Naive B cell (primary cell): Measurements from ENCODE around the gene DAZAP1. TPM values are rescaled to one million over a fixed set of nuclear protein-coding genes. Genes with fewer than 3 reads are reported as not detected.
A peak's percentile ranks its signal among the peaks of the same experiment; 100 is the strongest.

Source experiments
- ATAC-seq, 2 donors: fragments of 150-1000 bp; cut with Tn5 transposase; 2 replicates each; pipeline ENCODE4 v1.10.0; 2021; ENCODE audit warnings: low read depth in 2 of 2, mild to moderate bottlenecking in 2 of 2, moderate library complexity in 2 of 2
- DNase-seq: peaks from one replicate; pipeline ENCODE4 v3.0.0; 2022
- H3K27ac Mint-ChIP-seq, 6 donors: one replicate each; pipeline ENCODE4 v1.8.0; 2020 to 2022; ENCODE audit warnings: mild to moderate bottlenecking in 6 of 6, mixed read lengths in 6 of 6, moderate library complexity in 5 of 6, inconsistent platforms in 2 of 6
- H3K27me3 Mint-ChIP-seq, 3 donors: one replicate each; pipeline ENCODE4 v1.8.0; 2021 to 2022; ENCODE audit warnings: mixed read lengths in 3 of 3, mild to moderate bottlenecking in 1 of 3
- H3K36me3 Mint-ChIP-seq, 2 donors: one replicate each; pipeline ENCODE4 v1.8.0; 2020 to 2022; ENCODE audit warnings: mixed read lengths in 2 of 2, inconsistent platforms in 1 of 2, mild to moderate bottlenecking in 1 of 2
- H3K4me1 Mint-ChIP-seq, 3 donors: one replicate each; pipeline ENCODE4 v1.8.0; 2020 to 2022; ENCODE audit warnings: mixed read lengths in 3 of 3, inconsistent platforms in 1 of 3, mild to moderate bottlenecking in 1 of 3, moderate library complexity in 1 of 3
- H3K4me3 Mint-ChIP-seq, 8 donors: one replicate each; pipeline ENCODE4 v1.8.0; 2020 to 2022; ENCODE audit warnings: mild to moderate bottlenecking in 8 of 8, mixed read lengths in 8 of 8, moderate library complexity in 8 of 8, inconsistent platforms in 2 of 8
- H3K9me3 Mint-ChIP-seq, 7 donors: one replicate each; pipeline ENCODE4 v1.8.0; 2020 to 2022; ENCODE audit warnings: mixed read lengths in 7 of 7, mild to moderate bottlenecking in 5 of 7, inconsistent platforms in 2 of 7, moderate library complexity in 1 of 7
- polyA plus RNA-seq, 6 donors: library from polyadenylated mRNA; unstranded; fragments of 300-500 nt; fragmentation: Illumina TruSeq; gene quantifications; one replicate each; pipeline ENCODE4 v1.2.3, GENCODE V29; 2021; ENCODE audit warnings: low read depth in 6 of 6

Gene DAZAP1
- polyA plus RNA-seq, 6 donors from 2014 or later: 3.6 to 7.5 (median 6.2) TPM

DNA sequence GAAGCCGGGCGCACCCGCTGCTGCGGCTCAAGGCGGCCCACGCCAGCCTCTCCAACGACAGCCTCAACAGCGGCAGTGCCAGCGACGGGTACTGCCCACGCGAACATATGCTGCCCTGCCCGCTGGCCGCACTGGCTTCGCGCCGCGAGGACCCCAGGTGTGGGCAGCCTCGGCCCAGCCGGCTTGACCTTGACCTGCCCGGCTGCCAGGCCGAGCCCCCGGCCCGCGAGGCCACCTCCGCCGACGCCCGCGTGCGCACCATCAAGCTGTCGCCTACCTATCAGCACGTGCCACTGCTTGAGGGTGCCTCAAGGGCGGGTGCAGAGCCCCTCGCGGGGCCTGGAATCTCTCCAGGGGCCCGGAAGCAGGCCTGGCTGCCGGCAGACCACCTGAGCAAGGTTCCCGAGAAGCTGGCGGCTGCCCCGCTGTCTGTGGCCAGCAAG is 58.7 kb downstream of the DAZAP1 start:
- no peak overlapping the region for H3K4me3 Mint-ChIP-seq
- no peaks in the 10 kb centered on the region for H3K36me3 Mint-ChIP-seq
- peaks cover 0 to 10% (median 0%) of the 10 kb centered on the region in 3 donors for H3K27me3 Mint-ChIP-seq
- H3K4me1 Mint-ChIP-seq: peaks cover 3 to 6% (median 4%) of the 10 kb centered on the region in 3 donors
- no peak overlapping the region for H3K27ac Mint-ChIP-seq
- DNase-seq: no peak
- no peaks in the 10 kb centered on the region for H3K9me3 Mint-ChIP-seq
- no peak for ATAC-seq

DNA sequence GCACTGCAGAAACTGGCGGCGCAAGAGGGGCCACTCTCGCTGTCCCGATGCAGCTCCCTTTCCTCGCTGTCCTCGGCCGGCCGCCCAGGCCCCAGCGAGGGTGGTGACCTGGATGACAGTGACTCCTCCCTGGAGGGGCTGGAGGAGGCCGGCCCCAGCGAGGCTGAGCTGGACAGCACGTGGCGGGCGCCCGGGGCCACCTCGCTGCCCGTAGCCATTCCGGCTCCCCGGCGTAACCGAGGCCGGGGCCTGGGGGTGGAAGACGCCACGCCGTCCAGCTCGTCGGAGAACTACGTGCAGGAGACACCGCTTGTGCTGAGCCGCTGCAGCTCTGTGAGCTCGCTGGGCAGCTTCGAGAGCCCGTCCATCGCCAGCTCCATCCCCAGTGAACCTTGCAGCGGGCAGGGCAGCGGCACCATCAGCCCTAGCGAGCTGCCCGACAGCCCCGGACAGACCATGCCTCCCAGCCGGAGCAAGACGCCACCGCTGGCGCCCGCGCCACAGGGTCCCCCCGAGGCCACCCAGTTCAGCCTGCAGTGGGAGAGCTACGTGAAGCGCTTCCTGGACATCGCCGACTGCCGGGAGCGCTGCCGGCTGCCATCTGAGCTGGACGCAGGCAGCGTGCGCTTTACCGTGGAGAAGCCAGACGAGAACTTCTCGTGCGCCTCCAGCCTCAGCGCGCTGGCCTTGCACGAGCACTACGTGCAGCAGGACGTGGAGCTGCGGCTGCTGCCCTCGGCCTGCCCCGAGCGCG is 59.3 kb downstream of the DAZAP1 start:
- H3K9me3 Mint-ChIP-seq: no peaks in the 10 kb centered on the region
- H3K36me3 Mint-ChIP-seq: no peaks in the 10 kb centered on the region
- peaks cover 4 to 6% (median 5%) of the 10 kb centered on the region in 3 donors for H3K4me1 Mint-ChIP-seq
- H3K27ac Mint-ChIP-seq: peak overlapping the region in 1 of 6 donors; percentile 47
- H3K27me3 Mint-ChIP-seq: peaks cover 0 to 11% (median 0%) of the 10 kb centered on the region in 3 donors
- H3K4me3 Mint-ChIP-seq: peak overlapping the region in 2 of 8 donors; percentile 13 to 25
- ATAC-seq (no peak), DNase-seq (no peak)

DNA sequence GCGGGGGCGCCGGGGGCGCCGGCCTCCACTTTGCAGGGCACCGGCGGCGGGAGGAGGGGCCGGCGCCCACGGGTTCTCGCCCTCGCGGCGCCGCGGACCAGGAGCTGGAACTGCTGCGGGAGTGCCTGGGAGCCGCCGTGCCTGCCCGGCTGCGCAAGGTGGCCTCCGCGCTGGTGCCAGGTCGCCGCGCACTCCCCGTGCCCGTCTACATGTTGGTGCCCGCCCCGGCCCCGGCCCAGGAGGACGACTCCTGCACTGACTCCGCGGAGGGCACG is 59.8 kb downstream of the DAZAP1 start:
- H3K4me3 Mint-ChIP-seq: no peak overlapping the region
- H3K36me3 Mint-ChIP-seq: no peaks in the 10 kb centered on the region
- peaks cover 4 to 9% (median 6%) of the 10 kb centered on the region in 3 donors for H3K4me1 Mint-ChIP-seq

GRCh38 chr19:1467490-1468273 is 60.3 kb downstream of the DAZAP1 start:
- H3K4me3 Mint-ChIP-seq: peak overlapping the region in 2 of 8 donors; percentile 35 to 50
- ATAC-seq: no peak

More for the DNA sequence above, 59.8 kb downstream of the DAZAP1 start:
- peaks cover 0 to 16% (median 0%) of the 10 kb centered on the region in 3 donors for H3K27me3 Mint-ChIP-seq
- DNase-seq: no peak
- H3K9me3 Mint-ChIP-seq: no peaks in the 10 kb centered on the region
- H3K27ac Mint-ChIP-seq: no peak overlapping the region
- ATAC-seq: no peak

DNA sequence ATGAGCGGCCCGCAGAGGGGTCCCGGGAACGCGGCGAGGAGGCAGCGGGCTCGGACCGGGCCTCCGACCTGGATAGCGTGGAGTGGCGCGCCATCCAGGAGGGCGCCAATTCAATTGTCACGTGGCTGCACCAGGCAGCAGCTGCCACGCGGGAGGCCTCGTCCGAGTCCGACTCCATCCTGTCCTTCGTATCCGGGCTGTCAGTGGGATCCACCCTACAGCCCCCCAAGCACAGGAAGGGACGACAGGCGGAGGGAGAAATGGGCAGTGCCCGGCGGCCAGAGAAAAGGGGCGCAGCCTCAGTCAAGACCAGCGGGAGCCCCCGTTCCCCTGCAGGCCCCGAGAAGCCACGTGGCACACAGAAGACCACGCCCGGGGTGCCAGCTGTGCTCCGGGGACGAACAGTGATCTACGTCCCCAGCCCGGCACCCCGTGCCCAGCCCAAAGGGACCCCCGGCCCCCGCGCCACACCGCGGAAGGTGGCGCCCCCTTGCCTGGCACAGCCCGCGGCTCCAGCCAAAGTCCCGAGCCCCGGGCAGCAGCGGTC is 61.0 kb downstream of the DAZAP1 start:
- peaks cover 0 to 16% (median 0%) of the 10 kb centered on the region in 3 donors for H3K27me3 Mint-ChIP-seq
- no peak for DNase-seq
- peak overlapping the region in 6 of 8 donors; percentile 25 to 82 (median 60) for H3K4me3 Mint-ChIP-seq
- no peaks in the 10 kb centered on the region for H3K9me3 Mint-ChIP-seq
- no peak overlapping the region for H3K27ac Mint-ChIP-seq
- H3K36me3 Mint-ChIP-seq: no peaks in the 10 kb centered on the region
- H3K4me1 Mint-ChIP-seq: peaks cover 5 to 16% (median 6%) of the 10 kb centered on the region in 3 donors
- no peak for ATAC-seq

More at GRCh38 chr19:1467490-1468273, 60.3 kb downstream of the DAZAP1 start:
- Mint-ChIP-seq H3K9me3 (no peaks in the 10 kb centered on the region), H3K27ac (no peak overlapping the region), H3K36me3 (no peaks in the 10 kb centered on the region), H3K27me3 (peaks cover 0 to 16% (median 0%) of the 10 kb centered on the region in 3 donors), H3K4me1 (peaks cover 4 to 13% (median 6%) of the 10 kb centered on the region in 3 donors)
- no peak for DNase-seq

DNA sequence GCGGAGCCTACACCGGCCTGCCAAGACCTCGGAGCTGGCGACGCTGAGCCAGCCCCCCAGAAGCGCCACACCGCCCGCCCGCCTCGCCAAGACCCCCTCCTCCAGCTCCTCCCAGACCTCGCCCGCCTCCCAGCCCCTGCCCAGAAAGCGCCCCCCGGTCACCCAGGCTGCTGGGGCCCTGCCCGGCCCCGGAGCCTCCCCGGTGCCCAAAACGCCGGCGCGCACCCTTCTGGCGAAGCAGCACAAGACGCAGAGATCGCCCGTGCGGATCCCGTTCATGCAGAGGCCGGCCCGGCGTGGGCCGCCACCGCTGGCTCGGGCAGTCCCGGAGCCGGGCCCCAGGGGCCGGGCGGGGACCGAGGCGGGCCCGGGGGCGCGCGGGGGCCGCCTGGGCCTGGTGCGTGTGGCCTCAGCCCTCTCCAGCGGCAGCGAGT is 61.5 kb downstream of the DAZAP1 start:
- Mint-ChIP-seq H3K36me3 (no peaks in the 10 kb centered on the region), H3K4me3 (peak overlapping the region in 6 of 8 donors; percentile 30 to 77 (median 52)), H3K27ac (no peak overlapping the region), H3K27me3 (peaks cover 0 to 16% (median 0%) of the 10 kb centered on the region in 3 donors), H3K9me3 (no peaks in the 10 kb centered on the region), H3K4me1 (peaks cover 6 to 16% (median 7%) of the 10 kb centered on the region in 3 donors)
- ATAC-seq (peak; percentile 15 to 17), DNase-seq (no peak)

DNA sequence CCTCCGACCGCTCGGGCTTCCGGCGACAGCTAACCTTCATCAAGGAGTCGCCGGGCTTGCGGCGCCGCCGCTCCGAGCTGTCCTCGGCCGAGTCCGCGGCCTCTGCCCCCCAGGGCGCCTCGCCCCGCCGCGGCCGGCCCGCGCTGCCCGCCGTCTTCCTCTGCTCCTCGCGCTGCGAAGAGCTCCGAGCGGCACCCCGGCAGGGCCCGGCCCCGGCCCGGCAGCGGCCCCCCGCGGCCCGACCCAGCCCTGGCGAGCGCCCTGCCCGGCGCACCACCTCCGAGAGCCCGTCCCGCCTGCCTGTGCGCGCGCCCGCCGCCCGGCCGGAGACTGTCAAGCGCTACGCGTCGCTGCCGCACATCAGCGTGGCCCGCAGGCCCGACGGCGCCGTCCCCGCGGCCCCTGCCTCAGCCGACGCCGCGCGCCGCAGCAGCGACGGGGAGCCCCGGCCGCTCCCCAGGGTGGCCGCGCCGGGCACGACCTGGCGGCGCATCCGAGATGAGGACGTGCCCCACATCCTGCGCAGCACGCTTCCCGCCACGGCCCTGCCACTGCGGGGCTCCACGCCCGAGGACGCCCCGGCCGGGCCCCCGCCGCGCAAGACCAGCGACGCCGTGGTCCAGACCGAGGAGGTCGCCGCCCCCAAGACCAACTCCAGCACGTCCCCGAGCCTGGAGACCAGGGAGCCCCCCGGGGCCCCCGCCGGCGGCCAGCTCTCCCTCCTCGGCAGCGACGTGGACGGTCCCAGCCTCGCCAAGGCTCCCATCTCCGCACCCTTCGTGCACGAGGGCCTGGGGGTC is 62.1 kb downstream of the DAZAP1 start:
- ATAC-seq (peak; percentile 28 to 29), DNase-seq (no peak)
- Mint-ChIP-seq H3K4me3 (peak overlapping the region in 4 of 8 donors; percentile 54 to 89 (median 81)), H3K27ac (no peak overlapping the region), H3K36me3 (no peaks in the 10 kb centered on the region), H3K9me3 (no peaks in the 10 kb centered on the region), H3K27me3 (peaks cover 0 to 16% (median 0%) of the 10 kb centered on the region in 3 donors), H3K4me1 (peaks cover 6 to 16% (median 7%) of the 10 kb centered on the region in 3 donors)

DNA sequence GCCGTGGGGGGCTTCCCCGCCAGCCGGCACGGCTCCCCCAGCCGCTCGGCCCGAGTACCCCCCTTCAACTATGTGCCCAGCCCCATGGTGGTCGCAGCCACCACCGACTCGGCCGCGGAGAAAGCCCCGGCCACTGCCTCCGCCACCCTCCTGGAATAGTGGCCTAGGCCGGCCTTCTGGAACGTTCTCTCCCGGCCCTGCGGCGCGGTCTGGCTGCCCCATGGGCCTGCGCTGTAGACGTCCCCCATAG is 62.6 kb downstream of the DAZAP1 start:
- Mint-ChIP-seq H3K4me3 (peak overlapping the region; percentile 54 to 90 (median 81)), H3K27me3 (peaks cover 0 to 16% (median 0%) of the 10 kb centered on the region in 3 donors), H3K4me1 (peaks cover 6 to 16% (median 7%) of the 10 kb centered on the region in 3 donors), H3K27ac (peak overlapping the region in 1 of 6 donors; percentile 63), H3K36me3 (no peaks in the 10 kb centered on the region), H3K9me3 (no peaks in the 10 kb centered on the region)
- no peak for ATAC-seq
- no peak for DNase-seq

- H3K27me3 Mint-ChIP-seq: peaks cover 0 to 16% (median 0%) of the 10 kb centered on the region in 3 donors
- ATAC-seq: peak; percentile 62 to 70
- H3K4me1 Mint-ChIP-seq: peaks cover 6 to 16% (median 7%) of the 10 kb centered on the region in 3 donors
- H3K9me3 Mint-ChIP-seq: no peaks in the 10 kb centered on the region
- peak overlapping the region; percentile 54 to 90 (median 81) for H3K4me3 Mint-ChIP-seq
- H3K36me3 Mint-ChIP-seq: no peaks in the 10 kb centered on the region
- peak; percentile 58 for DNase-seq
- H3K27ac Mint-ChIP-seq: no peak overlapping the region
Observed at GRCh38 chr19:1470305-1471009, 63.1 kb downstream of the DAZAP1 start.

- H3K27ac Mint-ChIP-seq: peak overlapping the region in 1 of 6 donors; percentile 39
- H3K9me3 Mint-ChIP-seq: no peaks in the 10 kb centered on the region
- H3K4me1 Mint-ChIP-seq: peaks cover 6 to 16% (median 7%) of the 10 kb centered on the region in 3 donors
- H3K27me3 Mint-ChIP-seq: peaks cover 0 to 16% (median 0%) of the 10 kb centered on the region in 3 donors
- H3K36me3 Mint-ChIP-seq: no peaks in the 10 kb centered on the region
- ATAC-seq: peak; percentile 14 to 18
- DNase-seq: no peak
- H3K4me3 Mint-ChIP-seq: peak overlapping the region; percentile 40 to 89 (median 78)
Observed at GRCh38 chr19:1471010-1471514, 63.7 kb downstream of the DAZAP1 start.

- Mint-ChIP-seq H3K4me1 (peaks cover 6 to 19% (median 7%) of the 10 kb centered on the region in 3 donors), H3K9me3 (no peaks in the 10 kb centered on the region), H3K27me3 (peaks cover 0 to 15% (median 0%) of the 10 kb centered on the region in 3 donors), H3K4me3 (peak overlapping the region in 6 of 8 donors; percentile 54 to 89 (median 74)), H3K27ac (no peak overlapping the region), H3K36me3 (no peaks in the 10 kb centered on the region)
- peak; percentile 14 to 16 for ATAC-seq
- DNase-seq: no peak
Observed at GRCh38 chr19:1471515-1472160, 64.3 kb downstream of the DAZAP1 start.
